Endothelial cell of umbilical vein (primary cell): ENCODE measurements around the gene JMJD8. TPM values are rescaled to one million over a fixed set of nuclear protein-coding genes. Genes with fewer than 3 reads are reported as not detected.

Experiments
- BruUV-seq: library from RNA; stranded (reverse); fragments of 400-500 nt; replicated peaks from 2 replicates; lab custom pipeline; 2021; lab: Mats Ljungman, UMichigan
- CTCF ChIA-PET: fragments of 300-600, 350-600 bp; sonication (Branson Sonifier 250); formaldehyde crosslinking; loops from one replicate; lab custom pipeline; 2021; ENCODE audit warnings: antibody characterized with exemption, inconsistent platforms; lab: Charles Lee
- POLR2A ChIA-PET: fragments of 300-600, 350-600 bp; sonication (Branson Sonifier 250); formaldehyde crosslinking; loops from one replicate; lab custom pipeline; 2021; ENCODE audit warnings: antibody characterized with exemption, inconsistent platforms; lab: Charles Lee
- DNase-seq: peaks from one replicate; pipeline ENCODE4 v3.0.0-alpha.2; 2011; ENCODE audit warnings: low read depth, low spot score
- FAIRE-seq: peaks from 2 replicates; lab custom pipeline; 2011; peaks lifted over from hg19 to GRCh38; lab: Jason Lieb, UNC
- H2AFZ ChIP-seq: 2 replicates; pipeline ENCODE4 v1.6.0; 2012; ENCODE audit warnings: low read depth, low read length, control low read depth, inconsistent platforms
- H3K27ac ChIP-seq: 2 replicates; pipeline ENCODE4 v1.5.1; 2011; ENCODE audit warnings: low read depth, mild to moderate bottlenecking, control low read depth, low read length, moderate library complexity; ENCODE audit not compliant: insufficient read depth
- H3K27me3 ChIP-seq, 2 experiments: 2 replicates each; pipeline versions ENCODE4 v1.6.0 to v1.6.1; 2011; ENCODE audit warnings: low read length in 2 of 2, mixed read lengths in 1 of 2; ENCODE audit not compliant: control insufficient read depth in 2 of 2, insufficient read depth in 2 of 2
- H3K36me3 ChIP-seq, 2 experiments: 2 replicates in 1 of 2; 3 replicates in 1 of 2; pipeline ENCODE4 v1.5.1; 2011; ENCODE audit warnings: low read length in 2 of 2, mild to moderate bottlenecking in 1 of 2, moderate library complexity in 1 of 2; ENCODE audit not compliant: control insufficient read depth in 2 of 2, insufficient read depth in 2 of 2; ENCODE audit errors: extremely low read depth in 1 of 2
- H3K4me1 ChIP-seq: 3 replicates; pipeline ENCODE4 v1.5.1; 2011; ENCODE audit warnings: mild to moderate bottlenecking, low read length; ENCODE audit not compliant: control insufficient read depth, insufficient read depth; ENCODE audit errors: extremely low read depth
- H3K4me2 ChIP-seq: 2 replicates; pipeline ENCODE4 v1.6.1; 2011; ENCODE audit warnings: low read length, control low read depth, mixed read lengths; ENCODE audit not compliant: insufficient read depth
- H3K4me3 ChIP-seq, 3 experiments: fragments of 200-600 bp in 1 of 3; sonication (generic), shearing (Covaris generic) in 1 of 3; replicated peaks in 1 of 3; 2 replicates each; pipeline ENCODE4 v1.5.1; 2011 to 2016; ENCODE audit warnings: control low read depth in 3 of 3, low read length in 3 of 3, mild to moderate bottlenecking in 2 of 3, inconsistent platforms in 1 of 3, low read depth in 1 of 3, moderate library complexity in 1 of 3; ENCODE audit not compliant: insufficient read depth in 1 of 3
- H3K79me2 ChIP-seq: 2 replicates; pipeline ENCODE4 v1.6.0; 2012; ENCODE audit warnings: low read length, inconsistent platforms; ENCODE audit not compliant: control insufficient read depth, insufficient read depth
- H3K9ac ChIP-seq: replicated peaks from 2 replicates; pipeline ENCODE3; 2011; ENCODE audit warnings: low read length, control low read depth; ENCODE audit not compliant: insufficient read depth; ENCODE audit errors: extremely low read depth
- H3K9me1 ChIP-seq: replicated peaks from 3 replicates; pipeline ENCODE4 v1.6.0; 2011; ENCODE audit warnings: mild to moderate bottlenecking, low read length; ENCODE audit not compliant: control insufficient read depth, insufficient read depth; ENCODE audit errors: extremely low read depth
- H3K9me3 ChIP-seq: replicated peaks from 2 replicates; pipeline ENCODE4 v1.5.1; 2012; ENCODE audit warnings: low read length, inconsistent platforms; ENCODE audit not compliant: control insufficient read depth, insufficient read depth
- H4K20me1 ChIP-seq: replicated peaks from 2 replicates; pipeline ENCODE3; 2011; ENCODE audit warnings: mild to moderate bottlenecking, low read length; ENCODE audit not compliant: control insufficient read depth, insufficient read depth; ENCODE audit errors: extremely low read depth
- CTCF ChIP-seq, 2 donors: IDR thresholded peaks; 1 replicate in 1 of 2; 2 replicates in 1 of 2; pipeline ENCODE4 v1.5.1; 2011; ENCODE audit warnings: low read length in 2 of 2, mild to moderate bottlenecking in 2 of 2, moderate library complexity in 2 of 2, control low read depth in 1 of 2, inconsistent platforms in 1 of 2, low read depth in 1 of 2; ENCODE audit not compliant: insufficient read depth in 1 of 2; ENCODE audit errors: extremely low read depth in 1 of 2
- EZH2 ChIP-seq: IDR thresholded peaks from 2 replicates; pipeline ENCODE4 v1.6.1; 2012; ENCODE audit warnings: borderline replicate concordance, low read depth, mild to moderate bottlenecking, moderate library complexity, low read length, inconsistent platforms; ENCODE audit not compliant: severe bottlenecking
- FOS ChIP-seq: IDR thresholded peaks from 2 replicates; pipeline ENCODE4 v1.6.1; 2011; ENCODE audit warnings: mild to moderate bottlenecking, low read length, moderate library complexity, borderline replicate concordance; ENCODE audit not compliant: insufficient read depth
- GATA2 ChIP-seq: IDR thresholded peaks from 2 replicates; pipeline ENCODE4 v1.7.0; 2011; ENCODE audit warnings: low read depth, mild to moderate bottlenecking, moderate library complexity, mixed read lengths, low read length; ENCODE audit not compliant: insufficient read length, insufficient read depth
- JUN ChIP-seq: IDR thresholded peaks from 2 replicates; pipeline ENCODE4 v1.6.1; 2011; ENCODE audit warnings: borderline replicate concordance, low read depth; ENCODE audit not compliant: insufficient read length, insufficient read depth
- MAX ChIP-seq: IDR thresholded peaks from 2 replicates; pipeline ENCODE4 v1.6.1; 2011; ENCODE audit not compliant: insufficient read depth, insufficient read length
- MYC ChIP-seq: IDR thresholded peaks from one replicate; pipeline ENCODE4 v1.6.1; 2011; ENCODE audit warnings: mild to moderate bottlenecking, low read depth, low read length
- POLR2A ChIP-seq: IDR thresholded peaks from 2 replicates; pipeline ENCODE4 v1.6.1; 2012; ENCODE audit warnings: low read depth, mild to moderate bottlenecking, control low read depth, low read length
- POLR2AphosphoS5 ChIP-seq: IDR thresholded peaks from 2 replicates; pipeline ENCODE4 v1.6.1; 2012; ENCODE audit warnings: low read depth, mild to moderate bottlenecking, control low read depth, low read length, moderate library complexity; ENCODE audit not compliant: insufficient read depth
- dilution Hi-C: fragments of 300-500 bp; cut with MboI; formaldehyde crosslinking; loops from one replicate; pipeline ENCODE4 v1.15.0; 2019; ENCODE audit warnings: low sequenced_read_pairs; ENCODE audit not compliant: extremely low pct_ligation_motif_present
- intact Hi-C: fragments of 100-400 bp; cut with micrococcal nuclease; formaldehyde crosslinking; loops from one replicate; pipeline ENCODE4 v1.10.0; 2022
- polyA plus RNA-seq, 4 experiments: library from polyadenylated mRNA; depleted of rRNA in 3 of 4; stranded (reverse) in 3 of 4; unstranded in 1 of 4; fragments of >200 nt; gene quantifications; 2 replicates each; pipeline versions ENCODE4 v1.2.1 to v1.2.3, GENCODE V29; 2011 to 2012; ENCODE audit warnings: missing spikeins in 1 of 4
- total RNA-seq: library from RNA; stranded (reverse); gene quantifications from 2 replicates; pipeline ENCODE4 v1.2.3, GENCODE V29; 2021

Gene JMJD8
- total and polyA plus RNA-seq, 2 donors (not counting 3 experiments of a cell fraction or from before 2014, with no cell fraction given) = 55.1 to 102 TPM

- H3K9me3 ChIP-seq = no peaks in the 10 kb centered on the region
- no peak overlapping the region for H3K9ac ChIP-seq
- intact Hi-C loops (no loop called here), dilution Hi-C loops (no loop called here)
- H2AFZ ChIP-seq = no peak overlapping the region
- H3K36me3 ChIP-seq = peaks cover 0 to 3% of the 10 kb centered on the region in 2 experiments
- no peak for TF ChIP-seq FOS
- TF ChIP-seq CTCF (IDR thresholded peaks at IDR 0.05; ENCODE audit: extremely low read depth in 1 of 2, insufficient read depth in 1 of 2, low read depth in 1 of 2, low read length in 2 of 2) = peak; percentile 17 to 24
- TF ChIP-seq GATA2 = no peak
- CTCF ChIA-PET = interaction anchor here (0.6 to 1.9 kb wide), 6 partner anchors 8 to 80 kb away, joined by 3 to 10 read pairs (median 4); partner anchors contain the start of gene RHBDL1
- no peak overlapping the region for H3K27ac ChIP-seq
- no peaks in the 10 kb centered on the region for H3K27me3 ChIP-seq
- no peaks in the 10 kb centered on the region for H3K4me1 ChIP-seq
- no peaks in the 10 kb centered on the region for H3K9me1 ChIP-seq
- BruUV-seq = no TSS peak
- no peak for FAIRE-seq
- H4K20me1 ChIP-seq = no peaks in the 10 kb centered on the region
- H3K4me3 ChIP-seq = no peak overlapping the region
- no peak overlapping the region for H3K4me2 ChIP-seq
- POLR2A ChIA-PET = no interaction called here
- DNase-seq = no peak
- H3K79me2 ChIP-seq = no peaks in the 10 kb centered on the region
Measured at GRCh38 chr16:658679-659571, 25.2 kb downstream of the JMJD8 start.

DNA sequence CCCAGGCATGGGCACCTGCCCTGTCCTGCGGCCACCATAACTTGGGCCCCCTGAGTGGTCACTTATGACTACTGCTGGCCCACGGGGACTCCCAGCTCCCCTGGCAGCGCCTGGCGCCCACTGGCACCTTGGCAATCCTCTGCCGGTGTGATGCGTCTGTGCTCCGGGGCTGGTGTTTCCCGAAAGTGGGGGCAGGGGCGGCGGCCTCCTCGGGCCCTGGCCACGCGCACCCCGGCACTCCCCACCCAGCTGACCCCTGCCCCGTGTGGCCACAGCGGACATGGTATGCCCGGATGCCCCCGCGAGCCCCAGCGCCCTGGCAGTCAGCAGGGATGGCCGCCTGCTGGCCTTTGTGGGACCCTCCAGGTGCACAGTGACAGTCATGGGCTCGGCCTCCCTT is 26.6 kb downstream of the JMJD8 start:
- Histone ChIP-seq H3K9me3 (no peaks in the 10 kb centered on the region), H3K4me2 (no peak overlapping the region), H3K9ac (no peak overlapping the region), H3K27ac (no peak overlapping the region), H4K20me1 (no peaks in the 10 kb centered on the region), H3K36me3 (peaks cover 0 to 4% of the 10 kb centered on the region in 2 experiments), H3K27me3 (no peaks in the 10 kb centered on the region), H3K9me1 (no peaks in the 10 kb centered on the region), H3K4me3 (no peak overlapping the region), H2AFZ (no peak overlapping the region), H3K79me2 (no peaks in the 10 kb centered on the region), H3K4me1 (no peaks in the 10 kb centered on the region)
- ChIA-PET CTCF (interaction anchor here (1.0 kb wide), 1 partner anchor 9 kb away, joined by 3 read pairs; no protein-coding TSS in a partner anchor), POLR2A (no interaction called here)
- dilution Hi-C loops (no loop called here), intact Hi-C loops (no loop called here)
- no peak for TF ChIP-seq JUN
- TF ChIP-seq GATA2 = no peak
- TF ChIP-seq EZH2 = no peak
- no peak for TF ChIP-seq FOS
- TF ChIP-seq POLR2AphosphoS5 = no peak
- TF ChIP-seq MAX = no peak
- no peak for TF ChIP-seq POLR2A
- no peak for TF ChIP-seq MYC
- TF ChIP-seq CTCF (IDR thresholded peaks at IDR 0.05; ENCODE audit: extremely low read depth in 1 of 2, insufficient read depth in 1 of 2, low read depth in 1 of 2, low read length in 2 of 2) = no peak
- FAIRE-seq (no peak), DNase-seq (no peak)
- BruUV-seq = no TSS peak
